Fibroblast of mammary gland (primary cell): ENCODE results near the gene HK2.

ENCODE experiments used
- DNase-seq: peaks from one replicate; pipeline ENCODE4 v3.0.0-alpha.2; 2010; ENCODE audit warnings: low read depth
- H3K4me3 ChIP-seq: 2 replicates; pipeline ENCODE4 v1.5.1; 2011; ENCODE audit warnings: low read depth, mild to moderate bottlenecking, low read length, moderate library complexity; ENCODE audit not compliant: control insufficient read depth
- TF ChIP-seq, protein P1 (sequence below): conservative IDR thresholded peaks from 2 replicates; pipeline ENCODE4 v1.5.1; 2011; ENCODE audit warnings: low read depth, low read length, inconsistent platforms; ENCODE audit not compliant: control insufficient read depth, insufficient read depth

Gene HK2

DNA sequence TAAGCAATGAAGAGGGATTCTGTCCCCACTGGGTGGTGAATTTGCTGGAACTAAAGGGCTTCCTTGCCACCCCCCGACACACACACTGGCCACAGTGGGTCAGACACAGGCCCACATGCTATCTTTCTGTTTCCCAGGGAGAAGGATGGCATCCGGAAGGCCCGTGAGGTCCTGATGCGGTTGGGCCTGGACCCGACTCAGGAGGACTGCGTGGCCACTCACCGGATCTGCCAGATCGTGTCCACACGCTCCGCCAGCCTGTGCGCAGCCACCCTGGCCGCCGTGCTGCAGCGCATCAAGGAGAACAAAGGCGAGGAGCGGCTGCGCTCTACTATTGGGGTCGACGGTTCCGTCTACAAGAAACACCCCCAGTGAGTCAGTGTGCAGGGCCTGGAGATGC is 44.6 kb downstream of the HK2 start:
- TF ChIP-seq, protein P1, sequence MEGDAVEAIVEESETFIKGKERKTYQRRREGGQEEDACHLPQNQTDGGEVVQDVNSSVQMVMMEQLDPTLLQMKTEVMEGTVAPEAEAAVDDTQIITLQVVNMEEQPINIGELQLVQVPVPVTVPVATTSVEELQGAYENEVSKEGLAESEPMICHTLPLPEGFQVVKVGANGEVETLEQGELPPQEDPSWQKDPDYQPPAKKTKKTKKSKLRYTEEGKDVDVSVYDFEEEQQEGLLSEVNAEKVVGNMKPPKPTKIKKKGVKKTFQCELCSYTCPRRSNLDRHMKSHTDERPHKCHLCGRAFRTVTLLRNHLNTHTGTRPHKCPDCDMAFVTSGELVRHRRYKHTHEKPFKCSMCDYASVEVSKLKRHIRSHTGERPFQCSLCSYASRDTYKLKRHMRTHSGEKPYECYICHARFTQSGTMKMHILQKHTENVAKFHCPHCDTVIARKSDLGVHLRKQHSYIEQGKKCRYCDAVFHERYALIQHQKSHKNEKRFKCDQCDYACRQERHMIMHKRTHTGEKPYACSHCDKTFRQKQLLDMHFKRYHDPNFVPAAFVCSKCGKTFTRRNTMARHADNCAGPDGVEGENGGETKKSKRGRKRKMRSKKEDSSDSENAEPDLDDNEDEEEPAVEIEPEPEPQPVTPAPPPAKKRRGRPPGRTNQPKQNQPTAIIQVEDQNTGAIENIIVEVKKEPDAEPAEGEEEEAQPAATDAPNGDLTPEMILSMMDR, result no peak
- DNase-seq, result no peak
- H3K4me3 ChIP-seq, result no peak overlapping the region

DNA sequence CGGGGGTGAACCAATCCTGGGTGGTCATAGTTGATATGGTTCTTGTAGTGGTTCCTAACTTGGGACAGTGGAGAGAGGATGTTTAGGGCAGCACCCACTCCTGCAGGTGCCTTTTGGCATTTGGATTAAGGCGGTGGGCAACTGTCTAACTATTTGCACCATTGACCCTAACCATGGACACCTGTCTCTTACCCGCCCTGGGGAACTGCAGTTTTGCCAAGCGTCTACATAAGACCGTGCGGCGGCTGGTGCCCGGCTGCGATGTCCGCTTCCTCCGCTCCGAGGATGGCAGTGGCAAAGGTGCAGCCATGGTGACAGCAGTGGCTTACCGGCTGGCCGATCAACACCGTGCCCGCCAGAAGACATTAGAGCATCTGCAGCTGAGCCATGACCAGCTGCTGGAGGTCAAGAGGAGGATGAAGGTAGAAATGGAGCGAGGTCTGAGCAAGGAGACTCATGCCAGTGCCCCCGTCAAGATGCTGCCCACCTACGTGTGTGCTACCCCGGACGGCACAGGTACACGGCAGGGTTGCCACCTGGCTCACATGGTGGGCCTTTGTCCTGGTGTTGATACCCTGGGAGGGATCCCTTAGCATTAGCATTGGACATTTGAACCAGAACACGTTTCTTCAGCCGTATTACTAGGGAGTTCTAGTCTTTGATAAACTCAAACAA is 46.3 kb downstream of the HK2 start:
- TF ChIP-seq, protein P1, result no peak
- no peak for DNase-seq
- H3K4me3 ChIP-seq, result no peak overlapping the region

DNA sequence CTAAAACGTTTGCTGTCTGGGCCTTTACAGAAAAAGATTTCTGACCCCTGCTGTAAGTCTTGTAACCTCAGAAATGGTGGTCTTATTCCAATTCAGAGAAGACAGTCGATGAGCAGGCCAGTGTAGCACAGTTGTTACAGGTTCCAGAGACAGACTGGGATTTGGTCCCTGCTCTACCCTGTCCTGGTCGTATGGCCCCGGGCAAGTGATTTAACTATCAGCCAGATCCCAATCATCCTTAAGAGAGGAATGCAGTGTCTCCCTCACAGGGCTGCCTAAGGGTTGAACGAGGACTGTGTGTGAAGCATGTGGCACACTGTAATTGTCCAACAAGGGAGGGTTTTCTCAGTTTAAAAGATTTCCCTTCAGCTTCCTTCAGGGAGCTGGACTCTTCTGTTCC is 47.2 kb downstream of the HK2 start:
- H3K4me3 ChIP-seq, result no peak overlapping the region
- TF ChIP-seq, protein P1, result no peak
- DNase-seq, result no peak

DNA sequence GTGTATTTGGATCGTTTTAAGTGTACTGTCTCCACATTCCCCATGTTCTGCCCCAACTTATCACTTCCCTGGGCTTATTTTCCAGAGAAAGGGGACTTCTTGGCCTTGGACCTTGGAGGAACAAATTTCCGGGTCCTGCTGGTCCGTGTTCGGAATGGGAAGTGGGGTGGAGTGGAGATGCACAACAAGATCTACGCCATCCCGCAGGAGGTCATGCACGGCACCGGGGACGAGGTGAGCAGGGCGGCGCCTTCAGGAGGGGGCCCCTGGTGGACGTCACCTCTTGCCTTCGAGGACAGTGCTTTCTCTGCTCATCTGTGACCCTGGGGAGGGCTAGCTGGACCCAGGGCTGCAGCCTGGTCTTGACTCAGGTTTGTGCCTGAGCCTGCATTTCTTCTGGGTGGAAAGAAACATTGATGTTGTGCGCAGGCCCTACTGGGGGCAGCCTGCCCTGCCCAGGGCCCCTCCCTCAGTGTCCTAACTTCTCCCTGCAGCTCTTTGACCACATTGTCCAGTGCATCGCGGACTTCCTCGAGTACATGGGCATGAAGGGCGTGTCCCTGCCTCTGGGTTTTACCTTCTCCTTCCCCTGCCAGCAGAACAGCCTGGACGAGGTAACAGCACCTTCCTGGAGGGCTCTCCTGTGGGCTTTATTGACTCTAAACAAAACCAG is 47.8 kb downstream of the HK2 start:
- TF ChIP-seq, protein P1, result no peak
- DNase-seq, result no peak
- H3K4me3 ChIP-seq, result no peak overlapping the region

DNA sequence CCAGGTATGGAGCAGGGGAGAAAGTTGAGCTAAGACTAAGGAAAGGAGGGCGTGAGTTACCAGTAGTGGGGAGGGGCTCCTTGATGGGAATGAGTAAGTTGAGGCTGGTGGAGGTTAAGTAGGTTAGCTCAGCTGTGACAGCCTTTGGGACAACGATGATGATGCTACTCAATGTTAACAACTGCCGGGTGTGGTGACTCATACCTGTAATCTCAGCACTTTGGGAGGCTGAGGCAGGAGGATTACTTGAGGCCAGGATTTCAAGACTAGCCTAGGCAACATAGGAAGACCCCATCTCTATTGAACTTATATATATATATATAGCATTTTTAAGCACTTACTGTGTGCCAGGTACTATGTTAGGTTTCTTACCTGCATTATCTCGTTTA is 48.4 kb downstream of the HK2 start:
- TF ChIP-seq, protein P1, result no peak
- DNase-seq, result no peak
- no peak overlapping the region for H3K4me3 ChIP-seq

DNA sequence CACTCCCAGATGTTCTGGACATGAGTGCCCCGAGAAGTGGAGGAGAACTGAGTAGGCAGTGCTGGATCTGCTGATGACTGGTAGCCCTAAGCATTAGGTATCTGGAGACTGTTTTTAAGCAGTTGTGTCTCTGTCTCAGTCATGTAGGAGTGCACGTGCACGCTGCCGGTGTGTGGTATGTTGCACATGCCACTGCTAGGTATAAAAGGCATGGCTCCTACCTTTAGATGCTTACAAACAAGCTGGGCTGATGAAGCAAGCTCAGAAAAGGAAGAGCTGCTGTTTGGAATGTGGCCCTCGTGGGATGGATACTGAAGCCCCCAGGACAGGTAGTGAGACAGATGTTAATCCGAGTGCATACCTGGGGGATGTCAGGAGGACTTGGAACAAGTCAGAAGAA is 49.1 kb downstream of the HK2 start:
- DNase-seq, result no peak
- TF ChIP-seq, protein P1, result no peak
- no peak overlapping the region for H3K4me3 ChIP-seq
